ENCODE measurements around the gene CDC42BPG.

CDC42BPG gene

GRCh38 chr11:64789331-64790204 is 54.9 kb downstream of the CDC42BPG start:
- DNase-seq (ENCODE audit: low spot score), result no peak

DNA sequence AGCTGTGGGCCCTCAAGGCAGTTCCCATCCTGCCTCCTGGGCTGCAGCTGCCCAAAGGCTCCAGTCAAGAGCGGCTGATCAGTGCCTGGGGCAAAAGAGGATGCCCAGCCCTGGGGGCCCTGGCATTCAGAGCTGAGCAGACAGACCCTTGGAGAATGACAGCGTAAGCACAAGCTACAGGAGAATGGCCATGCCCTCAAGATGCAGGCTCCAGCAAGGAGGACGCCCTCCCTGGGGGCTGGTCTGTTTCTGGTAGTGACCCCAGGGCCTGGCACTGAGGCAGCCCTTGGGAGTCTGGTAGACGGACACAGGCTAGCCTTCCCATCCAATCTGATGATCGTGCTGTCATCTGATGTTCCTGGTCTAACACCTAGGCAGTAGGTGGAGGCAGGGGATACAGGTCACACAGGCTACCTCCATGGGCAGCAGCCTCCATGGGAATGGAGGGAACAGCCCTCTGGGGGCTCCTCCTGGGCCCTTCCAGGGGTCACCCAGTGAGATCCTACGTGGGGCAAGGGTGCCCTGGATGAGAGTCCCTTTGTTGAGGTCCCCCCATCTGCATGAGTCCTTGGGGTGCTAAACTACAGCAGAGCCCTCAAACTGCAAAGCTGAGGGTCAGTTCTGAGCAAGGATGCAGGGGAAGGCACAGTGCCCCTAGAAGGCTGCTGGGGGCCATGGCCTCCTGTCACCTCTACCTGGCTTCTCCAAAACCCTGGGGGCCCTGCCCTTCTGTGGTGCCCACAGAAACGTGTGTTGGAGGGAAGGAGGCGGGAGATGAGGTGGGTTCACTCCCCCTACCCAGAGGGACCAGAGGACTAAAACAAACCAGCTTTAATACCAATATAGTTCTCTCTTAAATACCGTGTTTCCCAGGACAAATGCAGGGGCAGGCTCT is 55.9 kb downstream of the CDC42BPG start:
- no peak for DNase-seq (ENCODE audit: low spot score)

GRCh38 chr11:64787526-64788320 is 56.7 kb downstream of the CDC42BPG start:
- peak; percentile 71 for DNase-seq (ENCODE audit: low spot score)

- DNase-seq (ENCODE audit: low spot score), result no peak
Measured at GRCh38 chr11:64786308-64786707, 58.1 kb downstream of the CDC42BPG start.

DNA sequence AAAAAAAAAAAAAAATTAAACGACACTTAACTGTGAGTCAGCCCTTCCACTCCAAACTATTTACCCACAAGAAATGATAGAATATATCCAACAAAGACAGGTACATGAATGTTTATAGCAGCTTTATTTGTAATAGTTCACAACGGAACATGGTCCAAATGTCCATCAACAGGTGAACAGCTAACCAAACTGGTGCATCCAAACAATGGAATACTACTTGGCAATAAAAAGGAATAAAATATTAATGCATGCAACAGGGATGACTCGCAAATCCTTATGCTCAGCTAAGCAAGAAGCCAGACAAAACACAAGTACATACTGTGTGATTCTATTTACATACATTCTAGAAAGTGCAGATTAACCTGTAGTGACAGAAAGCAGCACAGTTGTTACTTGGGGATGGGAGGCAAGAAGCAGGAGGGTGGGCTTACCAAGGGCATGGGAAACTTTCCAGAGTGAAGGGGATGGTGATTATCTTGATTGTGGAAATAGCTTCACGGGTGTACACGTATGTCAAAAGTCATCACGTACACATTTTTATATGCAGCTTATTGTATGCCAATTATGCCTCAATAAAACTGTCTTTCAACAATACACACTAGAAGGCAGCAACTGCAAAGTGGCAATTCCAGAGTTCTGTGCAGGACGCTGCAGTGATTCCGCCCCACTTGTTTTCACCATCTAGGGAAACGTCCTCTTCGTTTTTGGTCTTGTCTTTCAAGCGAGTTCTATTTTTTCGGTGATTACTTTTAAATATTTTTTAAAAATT is 59.5 kb downstream of the CDC42BPG start:
- DNase-seq (ENCODE audit: low spot score), result no peak

- DNase-seq (ENCODE audit: low spot score), result peak; percentile 100
Measured at GRCh38 chr11:64778473-64779298, 65.8 kb downstream of the CDC42BPG start, which contains the start of gene SF1. Gene SF1, minus strand, starts transcription at chr11:64778542. Its CDS starts 150 bp downstream, at chr11:64778392.

DNA sequence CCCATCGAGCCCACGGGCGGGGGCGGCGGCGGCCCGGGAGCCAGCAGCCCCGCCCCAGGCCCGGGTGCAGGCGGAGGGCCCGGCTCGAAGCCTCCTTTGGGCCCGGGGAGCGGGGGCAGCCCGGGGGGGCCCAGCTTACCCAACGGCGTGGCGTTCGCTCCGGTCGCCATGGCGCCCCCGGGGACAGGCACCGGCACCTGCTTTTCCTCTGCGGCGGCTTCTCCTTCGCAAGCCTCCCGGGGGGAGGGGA is 66.3 kb downstream of the CDC42BPG start:
- no peak for DNase-seq (ENCODE audit: low spot score)

- DNase-seq (ENCODE audit: low spot score), result peak; percentile 84
Measured at GRCh38 chr11:64777449-64778222, 66.8 kb downstream of the CDC42BPG start.

GRCh38 chr11:64776875-64777274 is 67.6 kb downstream of the CDC42BPG start:
- DNase-seq (ENCODE audit: low spot score), result no peak

GRCh38 chr11:64776425-64776824 is 68.0 kb downstream of the CDC42BPG start:
- no peak for DNase-seq (ENCODE audit: low spot score)

DNA sequence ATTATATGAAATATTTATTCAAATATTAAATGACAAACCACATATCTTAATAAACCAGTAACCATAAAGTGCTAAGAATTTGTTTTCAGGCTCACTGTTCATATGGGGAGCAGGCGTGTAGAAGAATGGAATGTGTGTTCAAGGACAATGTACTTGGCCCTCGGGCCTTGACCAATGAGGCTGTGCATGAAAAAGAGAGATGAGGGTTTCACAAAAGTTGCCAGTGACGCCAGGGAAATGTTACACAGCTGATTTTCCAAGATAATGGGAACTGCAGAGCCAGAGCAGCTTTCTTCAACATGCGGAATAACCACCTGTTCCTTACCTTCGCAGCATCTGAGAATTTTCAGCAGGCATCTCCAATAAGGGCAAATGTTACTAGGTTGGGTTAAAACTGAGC is 70.3 kb downstream of the CDC42BPG start:
- DNase-seq (ENCODE audit: low spot score), result no peak

Data from NAMALWA (cell line).